ENCODE data around the gene RENBP. TPM values are rescaled to one million over a fixed set of nuclear protein-coding genes. Genes with fewer than 3 reads are reported as not detected.

Gene RENBP
- total RNA-seq, 4 donors from 2014 or later: 4.6 to 13.1 (median 7.2) TPM; not detected in 1

DNA sequence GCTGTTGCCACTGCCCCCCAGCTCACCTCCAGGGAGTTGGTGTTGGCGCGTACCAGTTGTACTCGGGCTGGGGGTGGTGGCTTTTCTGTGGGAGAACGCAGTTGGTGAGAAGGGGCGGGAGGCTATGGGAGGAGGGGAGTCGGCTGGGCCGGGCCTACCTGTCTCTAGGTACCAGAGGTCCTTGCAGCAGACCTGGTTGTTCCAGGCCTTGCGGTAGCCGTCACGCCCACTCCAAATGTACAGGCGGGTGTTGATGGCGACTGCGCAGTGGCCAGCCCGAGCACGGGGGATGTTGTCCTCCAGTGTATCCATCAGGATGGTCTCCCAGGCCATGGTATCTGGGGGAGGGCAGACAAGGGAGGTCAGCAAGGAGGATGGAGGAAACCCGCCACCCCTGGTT, 15.6 kb upstream of the RENBP start:
- TF ChIP-seq POLR2A (IDR thresholded peaks at IDR 0.05): no peak
- TF ChIP-seq CTCF (IDR thresholded peaks at IDR 0.05): no peak
- TF ChIP-seq POLR2AphosphoS5 (IDR thresholded peaks at IDR 0.05): no peak
- TF ChIP-seq EP300 (IDR thresholded peaks at IDR 0.05; ENCODE audit: low read depth): no peak
- WGBS, 2 donors (ENCODE audit: low coverage in 1 of 2): 99% methylated on average over 16 of the region's 16 CpGs; no CpG with 5 or more reads in 1 of the 2 donors
- intact Hi-C loops (cut with DNase I; ENCODE audit: low total_unique reads): no loop called here
- Histone ChIP-seq H3K4me1 (no peaks in the 10 kb centered on the region), H3K36me3 (peaks cover 0 to 7% (median 0%) of the 10 kb centered on the region in 4 donors), H3K27me3 (no peaks in the 10 kb centered on the region), H3K27ac (no peak overlapping the region), H3K9me3 (no peaks in the 10 kb centered on the region), H3K4me3 (no peak overlapping the region)
- DNase-seq: no peak
- in situ Hi-C loops (cut with MboI; ENCODE audit: low pct_ligation_motif_present in 1 of 4, low pct_unique_long_range_greater_than_20kb in 1 of 4, low sequenced_read_pairs in 3 of 4): loop anchor here in 2 of 4 donors (25.0 kb wide), 2 partner anchors 198 to 577 kb away; partner anchors contain the start of genes G6PD (in 1 of the 2), IKBKG (in 1 of the 2) and PLXNB3 (in 1 of the 2)

DNA sequence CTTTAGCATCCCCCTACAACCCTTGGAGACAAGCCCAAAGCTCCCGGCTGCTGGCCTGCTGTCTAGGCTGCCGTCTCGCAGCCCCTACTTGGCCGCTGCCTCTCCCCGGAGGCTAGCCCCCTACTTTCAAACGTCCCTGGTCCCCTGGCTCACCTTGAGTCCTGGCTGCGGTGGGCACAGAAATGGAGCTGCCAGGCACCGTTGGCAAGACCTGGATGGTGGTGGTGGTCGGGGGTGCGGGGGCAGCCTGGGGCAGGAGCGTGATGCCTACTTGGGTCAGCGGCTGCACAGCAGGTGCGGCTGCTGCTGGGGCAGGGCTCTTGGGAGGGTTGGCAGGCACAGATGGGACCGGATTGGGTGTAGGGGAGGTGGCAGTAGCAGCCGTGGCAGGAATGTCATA, 15.2 kb upstream of the RENBP start:
- TF ChIP-seq POLR2AphosphoS5 (IDR thresholded peaks at IDR 0.05) (no peak), CTCF (IDR thresholded peaks at IDR 0.05) (no peak), POLR2A (IDR thresholded peaks at IDR 0.05) (no peak), EP300 (IDR thresholded peaks at IDR 0.05; ENCODE audit: low read depth) (no peak)
- DNase-seq: no peak
- peaks cover 0 to 7% (median 0%) of the 10 kb centered on the region in 4 donors for H3K36me3 ChIP-seq
- H3K27ac ChIP-seq: no peak overlapping the region
- intact Hi-C loops (cut with DNase I; ENCODE audit: low total_unique reads): no loop called here
- no peak overlapping the region for H3K4me3 ChIP-seq
- no peaks in the 10 kb centered on the region for H3K9me3 ChIP-seq
- in situ Hi-C loops (cut with MboI; ENCODE audit: low pct_ligation_motif_present in 1 of 4, low pct_unique_long_range_greater_than_20kb in 1 of 4, low sequenced_read_pairs in 3 of 4): loop anchor here in 2 of 4 donors (25.0 kb wide), 2 partner anchors 197 to 578 kb away; partner anchors contain the start of genes G6PD (in 1 of the 2), IKBKG (in 1 of the 2) and PLXNB3 (in 1 of the 2)
- H3K4me1 ChIP-seq: no peaks in the 10 kb centered on the region
- no peaks in the 10 kb centered on the region for H3K27me3 ChIP-seq
- whole genome bisulfite sequencing, 2 donors (ENCODE audit: low coverage in 1 of 2): 96% methylated on average over 15 of the region's 15 CpGs; no CpG with 5 or more reads in 1 of the 2 donors

DNA sequence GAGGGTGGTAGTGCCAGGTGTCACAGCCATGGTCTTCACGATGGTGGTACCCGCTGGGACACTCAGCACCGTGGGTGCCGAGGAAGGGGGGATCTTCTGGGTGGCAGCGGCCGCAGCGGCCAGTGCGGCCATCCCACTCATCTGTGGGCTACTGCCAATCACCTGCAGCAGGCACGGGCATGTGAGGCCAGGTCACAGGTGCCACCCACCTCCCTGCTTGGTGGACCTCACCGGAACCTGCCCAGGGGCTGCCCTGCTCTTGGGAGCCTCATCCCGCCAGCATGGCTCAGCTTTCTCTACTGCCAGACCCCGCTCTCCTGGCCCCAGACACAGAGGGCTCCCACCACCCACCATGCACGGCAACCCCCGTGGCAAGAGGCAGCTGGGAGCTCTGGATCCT, 14.2 kb upstream of the RENBP start:
- Histone ChIP-seq H3K4me1 (peaks cover 0 to under 1% (median 0%) of the 10 kb centered on the region in 4 donors), H3K9me3 (no peaks in the 10 kb centered on the region), H3K36me3 (peaks cover 0 to 7% (median 0%) of the 10 kb centered on the region in 4 donors), H3K27ac (no peak overlapping the region), H3K27me3 (no peaks in the 10 kb centered on the region), H3K4me3 (no peak overlapping the region)
- intact Hi-C loops (cut with DNase I; ENCODE audit: low total_unique reads): no loop called here
- TF ChIP-seq EP300 (IDR thresholded peaks at IDR 0.05; ENCODE audit: low read depth): no peak
- no peak for TF ChIP-seq POLR2A (IDR thresholded peaks at IDR 0.05)
- TF ChIP-seq CTCF (IDR thresholded peaks at IDR 0.05): no peak
- TF ChIP-seq POLR2AphosphoS5 (IDR thresholded peaks at IDR 0.05): no peak
- DNase-seq: no peak
- in situ Hi-C loops (cut with MboI; ENCODE audit: low pct_ligation_motif_present in 1 of 4, low pct_unique_long_range_greater_than_20kb in 1 of 4, low sequenced_read_pairs in 3 of 4): loop anchor here in 2 of 4 donors (25.0 kb wide), 2 partner anchors 196 to 579 kb away; partner anchors contain the start of genes G6PD (in 1 of the 2), IKBKG (in 1 of the 2) and PLXNB3 (in 1 of the 2)
- WGBS, 2 donors (ENCODE audit: low coverage in 1 of 2): 96% methylated on average over 14 of the region's 14 CpGs; no CpG with 5 or more reads in 1 of the 2 donors

GRCh38 chrX:153957224-153957623, 12.8 kb upstream of the RENBP start:
- in situ Hi-C loops (cut with MboI; ENCODE audit: low pct_ligation_motif_present in 1 of 4, low pct_unique_long_range_greater_than_20kb in 1 of 4, low sequenced_read_pairs in 3 of 4): loop anchor here in 2 of 4 donors (25.0 kb wide), 2 partner anchors 195 to 580 kb away; partner anchors contain the start of genes G6PD (in 1 of the 2), IKBKG (in 1 of the 2) and PLXNB3 (in 1 of the 2)
- Histone ChIP-seq H3K4me3 (no peak overlapping the region), H3K4me1 (peaks cover 0 to 5% (median 0%) of the 10 kb centered on the region in 4 donors), H3K36me3 (peaks cover 0 to 7% (median 0%) of the 10 kb centered on the region in 4 donors), H3K27me3 (no peaks in the 10 kb centered on the region), H3K27ac (no peak overlapping the region), H3K9me3 (no peaks in the 10 kb centered on the region)
- intact Hi-C loops (cut with DNase I; ENCODE audit: low total_unique reads): no loop called here
- no peak for DNase-seq
- TF ChIP-seq POLR2AphosphoS5 (IDR thresholded peaks at IDR 0.05): no peak
- TF ChIP-seq EP300 (IDR thresholded peaks at IDR 0.05; ENCODE audit: low read depth): no peak
- no peak for TF ChIP-seq CTCF (IDR thresholded peaks at IDR 0.05)
- no peak for TF ChIP-seq POLR2A (IDR thresholded peaks at IDR 0.05)
- 93% methylated on average over 16 of the region's 17 CpGs; no CpG with 5 or more reads in 1 of the 2 donors for WGBS, 2 donors (ENCODE audit: low coverage in 1 of 2)
